Osteocyte (in vitro differentiated cells): Measurements from ENCODE around the gene QRICH2. TPM values are rescaled to one million over a fixed set of nuclear protein-coding genes. Genes with fewer than 3 reads are reported as not detected.

Experiments used
- DNase-seq: peaks from one replicate; pipeline ENCODE4 v3.0.0; 2021; ENCODE audit warnings: mixed read lengths; ENCODE audit not compliant: unreplicated experiment; ENCODE audit errors: extremely low spot score
- H3K27ac Mint-ChIP-seq: one replicate; pipeline ENCODE4 v1.8.0; 2021; ENCODE audit warnings: mild to moderate bottlenecking, mixed read lengths; ENCODE audit not compliant: unreplicated experiment
- H3K27me3 Mint-ChIP-seq: one replicate; pipeline ENCODE4 v1.8.0; 2021; ENCODE audit warnings: mixed read lengths; ENCODE audit not compliant: unreplicated experiment
- H3K36me3 Mint-ChIP-seq: one replicate; pipeline ENCODE4 v1.8.0; 2021; ENCODE audit warnings: mixed read lengths; ENCODE audit not compliant: unreplicated experiment
- H3K4me1 Mint-ChIP-seq: one replicate; pipeline ENCODE4 v1.8.0; 2021; ENCODE audit warnings: mixed read lengths; ENCODE audit not compliant: unreplicated experiment
- H3K4me3 Mint-ChIP-seq: one replicate; pipeline ENCODE4 v1.8.0; 2021; ENCODE audit warnings: mild to moderate bottlenecking, moderate library complexity, mixed read lengths; ENCODE audit not compliant: unreplicated experiment
- H3K9me3 Mint-ChIP-seq: one replicate; pipeline ENCODE4 v1.8.0; 2021; ENCODE audit warnings: mixed read lengths; ENCODE audit not compliant: unreplicated experiment
- total RNA-seq: library from RNA; stranded (reverse); gene quantifications from 2 replicates; pipeline ENCODE4 v1.2.1, GENCODE V29; 2021
- TF ChIP-seq, protein P1 (sequence below): fragments of 200-600 bp; sonication (generic); IDR thresholded peaks from 2 replicates; pipeline ENCODE4 v1.5.0; 2021; ENCODE audit warnings: antibody characterized with exemption, mild to moderate bottlenecking, moderate library complexity

Gene QRICH2
- total RNA-seq, 1 donor from 2014 or later = 6.3 TPM

DNA sequence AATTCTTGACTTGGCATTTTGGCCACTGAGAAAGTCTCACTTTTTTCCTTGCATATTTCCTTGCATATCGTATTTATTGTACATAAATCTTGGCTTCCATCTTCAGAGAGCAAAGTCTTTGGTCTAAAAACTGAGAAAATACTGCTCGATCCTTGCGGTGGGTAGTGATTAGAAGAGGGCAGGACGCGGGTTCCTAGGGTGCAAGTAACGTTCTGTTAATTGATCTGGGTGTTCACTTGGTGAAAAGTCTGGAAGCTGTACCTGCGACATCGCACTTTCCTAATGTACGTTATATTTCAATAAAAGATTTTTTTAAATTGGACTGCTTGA lies 43.7 kb downstream of the QRICH2 start:
- peak overlapping the region; percentile 62 for H3K4me3 Mint-ChIP-seq
- TF ChIP-seq, protein P1, sequence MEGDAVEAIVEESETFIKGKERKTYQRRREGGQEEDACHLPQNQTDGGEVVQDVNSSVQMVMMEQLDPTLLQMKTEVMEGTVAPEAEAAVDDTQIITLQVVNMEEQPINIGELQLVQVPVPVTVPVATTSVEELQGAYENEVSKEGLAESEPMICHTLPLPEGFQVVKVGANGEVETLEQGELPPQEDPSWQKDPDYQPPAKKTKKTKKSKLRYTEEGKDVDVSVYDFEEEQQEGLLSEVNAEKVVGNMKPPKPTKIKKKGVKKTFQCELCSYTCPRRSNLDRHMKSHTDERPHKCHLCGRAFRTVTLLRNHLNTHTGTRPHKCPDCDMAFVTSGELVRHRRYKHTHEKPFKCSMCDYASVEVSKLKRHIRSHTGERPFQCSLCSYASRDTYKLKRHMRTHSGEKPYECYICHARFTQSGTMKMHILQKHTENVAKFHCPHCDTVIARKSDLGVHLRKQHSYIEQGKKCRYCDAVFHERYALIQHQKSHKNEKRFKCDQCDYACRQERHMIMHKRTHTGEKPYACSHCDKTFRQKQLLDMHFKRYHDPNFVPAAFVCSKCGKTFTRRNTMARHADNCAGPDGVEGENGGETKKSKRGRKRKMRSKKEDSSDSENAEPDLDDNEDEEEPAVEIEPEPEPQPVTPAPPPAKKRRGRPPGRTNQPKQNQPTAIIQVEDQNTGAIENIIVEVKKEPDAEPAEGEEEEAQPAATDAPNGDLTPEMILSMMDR = no peak
- H3K27ac Mint-ChIP-seq = peak overlapping the region; percentile 91
- no peaks in the 10 kb centered on the region for H3K36me3 Mint-ChIP-seq
- no peak for DNase-seq
- peaks cover 32% of the 10 kb centered on the region for H3K4me1 Mint-ChIP-seq
- no peaks in the 10 kb centered on the region for H3K27me3 Mint-ChIP-seq
- H3K9me3 Mint-ChIP-seq = no peaks in the 10 kb centered on the region

DNA sequence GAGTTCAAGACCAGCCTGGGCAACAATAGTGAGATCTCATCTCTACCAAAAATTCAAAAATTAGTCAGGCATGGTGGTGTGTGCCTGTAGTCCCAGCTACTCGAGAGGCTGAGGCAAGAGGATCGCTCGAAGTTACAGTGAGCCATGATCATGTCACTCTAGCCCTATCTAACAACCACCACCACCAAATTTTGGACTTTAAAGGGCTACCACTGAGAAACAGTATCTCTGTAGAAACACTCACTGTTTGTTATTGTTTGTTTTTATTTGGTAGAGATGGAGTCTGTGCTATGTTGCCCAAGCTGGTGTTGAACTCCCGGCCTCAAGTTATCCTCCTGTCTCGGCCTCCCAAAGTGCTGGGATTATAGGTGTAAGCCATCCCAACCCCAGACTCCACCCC lies 44.2 kb downstream of the QRICH2 start:
- no peak for DNase-seq
- no peaks in the 10 kb centered on the region for H3K36me3 Mint-ChIP-seq
- H3K4me1 Mint-ChIP-seq = peaks cover 27% of the 10 kb centered on the region
- TF ChIP-seq, protein P1 = no peak
- H3K27me3 Mint-ChIP-seq = no peaks in the 10 kb centered on the region
- no peak overlapping the region for H3K4me3 Mint-ChIP-seq
- no peaks in the 10 kb centered on the region for H3K9me3 Mint-ChIP-seq
- H3K27ac Mint-ChIP-seq = peak overlapping the region; percentile 91

DNA sequence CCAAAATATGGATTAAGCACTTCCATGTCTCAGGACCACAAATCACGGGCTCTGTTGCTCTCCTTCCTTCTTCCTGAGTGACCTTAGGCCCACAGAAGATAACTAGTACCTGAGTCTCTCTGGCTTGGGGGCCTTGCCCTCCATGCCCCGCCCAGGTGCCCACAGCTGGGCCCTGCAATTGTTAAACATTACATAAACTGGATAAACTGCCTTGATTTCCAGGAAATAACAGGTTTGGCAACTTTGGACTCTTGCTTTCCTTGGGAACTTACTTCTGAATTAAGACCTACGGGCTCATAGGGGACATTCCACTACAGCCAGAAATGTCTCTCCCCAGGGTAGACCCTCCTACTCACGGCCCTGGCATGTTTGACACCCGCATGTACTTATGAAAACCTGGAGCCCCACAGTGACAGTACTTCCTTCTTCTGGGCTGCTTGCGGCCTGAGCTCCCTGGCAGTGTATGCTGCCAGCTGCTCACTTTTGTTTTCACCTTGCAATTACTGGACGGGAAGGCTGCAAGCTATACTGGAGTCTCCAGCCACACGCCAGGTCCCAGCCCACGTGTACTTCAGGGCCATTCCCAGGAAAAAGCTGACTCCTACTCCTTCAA lies 45.2 kb downstream of the QRICH2 start:
- DNase-seq = no peak
- Mint-ChIP-seq H3K27ac (no peak overlapping the region), H3K4me1 (peaks cover 20% of the 10 kb centered on the region), H3K9me3 (no peaks in the 10 kb centered on the region), H3K27me3 (no peaks in the 10 kb centered on the region), H3K4me3 (no peak overlapping the region), H3K36me3 (no peaks in the 10 kb centered on the region)
- TF ChIP-seq, protein P1 = no peak

- TF ChIP-seq, protein P1 = no peak
- no peak overlapping the region for H3K4me3 Mint-ChIP-seq
- no peaks in the 10 kb centered on the region for H3K36me3 Mint-ChIP-seq
- DNase-seq = no peak
- H3K4me1 Mint-ChIP-seq = peaks cover 11% of the 10 kb centered on the region
- no peaks in the 10 kb centered on the region for H3K9me3 Mint-ChIP-seq
- H3K27me3 Mint-ChIP-seq = no peaks in the 10 kb centered on the region
- H3K27ac Mint-ChIP-seq = no peak overlapping the region
Measured at GRCh38 chr17:76261421-76262215, 46.5 kb downstream of the QRICH2 start.

DNA sequence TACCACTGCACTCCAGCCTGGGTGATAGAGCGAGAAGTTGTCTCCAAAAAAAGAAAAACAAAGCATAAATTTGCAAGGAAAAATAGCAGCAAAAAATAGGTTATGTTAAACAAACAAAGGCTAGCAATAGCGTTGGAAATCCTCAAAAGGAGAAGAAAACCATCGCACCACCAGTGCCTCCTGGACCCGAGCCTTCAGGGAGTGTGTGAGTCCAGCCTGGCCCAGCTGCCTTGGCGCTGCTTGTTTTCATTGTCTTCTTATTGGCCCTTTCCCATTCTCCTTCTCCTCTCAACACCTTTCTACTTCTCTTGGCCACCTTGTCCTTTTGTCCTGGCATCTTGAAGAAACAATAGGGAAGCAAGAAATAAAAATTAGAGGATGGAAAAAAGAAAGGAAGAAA lies 47.4 kb downstream of the QRICH2 start:
- no peak for DNase-seq

More for the DNA sequence above, 47.4 kb downstream of the QRICH2 start:
- TF ChIP-seq, protein P1 = no peak
- no peaks in the 10 kb centered on the region for H3K36me3 Mint-ChIP-seq
- H3K27ac Mint-ChIP-seq = no peak overlapping the region
- H3K4me3 Mint-ChIP-seq = no peak overlapping the region
- no peaks in the 10 kb centered on the region for H3K9me3 Mint-ChIP-seq
- no peaks in the 10 kb centered on the region for H3K27me3 Mint-ChIP-seq
- H3K4me1 Mint-ChIP-seq = peaks cover 9% of the 10 kb centered on the region
